GM21717 (cell line): ENCODE data around the gene NT5DC4.
A peak's percentile ranks its signal among the peaks of the same experiment; 100 is the strongest.
"Not testable (repeated sequence)": the region's sequence is repeated elsewhere in the genome, so short reads cannot be mapped to it uniquely, and the experiment has no call there.

Source experiments
- ATAC-seq: cut with Tn5 transposase; IDR thresholded peaks from one replicate; pipeline ENCODE4 v1.9.1; 2021; ENCODE audit warnings: mild to moderate bottlenecking, moderate library complexity; ENCODE audit not compliant: unreplicated experiment

Gene NT5DC4

GRCh38 chr2:112699984-112700667 lies 20.7 kb upstream of the NT5DC4 start:
- no peak for ATAC-seq

- ATAC-seq, result no peak
Measured at GRCh38 chr2:112701052-112701451, 19.8 kb upstream of the NT5DC4 start.

DNA sequence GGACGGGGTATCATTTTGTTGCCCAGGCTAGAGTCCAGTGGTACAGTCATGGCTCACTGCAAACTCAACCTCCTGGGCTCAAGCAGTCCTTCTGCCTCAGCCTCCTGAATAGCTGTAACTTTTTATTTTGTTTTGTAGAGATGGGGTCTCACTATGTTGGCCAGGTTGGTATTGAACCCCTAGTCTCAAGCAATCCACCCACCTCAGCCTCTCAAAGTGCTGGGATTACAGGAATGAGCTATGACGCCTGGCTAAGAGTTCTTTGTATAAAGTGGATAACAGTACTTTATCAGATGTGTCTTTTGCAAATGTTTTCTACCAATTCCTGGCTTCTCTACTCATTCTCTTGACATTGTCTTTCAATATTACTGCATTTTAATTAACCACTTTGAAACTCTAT lies 17.1 kb upstream of the NT5DC4 start:
- ATAC-seq, result no peak

- ATAC-seq, result no peak
Measured at GRCh38 chr2:112705575-112705974, 15.2 kb upstream of the NT5DC4 start.

GRCh38 chr2:112706170-112706664 lies 14.6 kb upstream of the NT5DC4 start:
- ATAC-seq, result peak; percentile 39

- ATAC-seq, result not testable (repeated sequence)
Measured at GRCh38 chr2:112706947-112707346, 13.9 kb upstream of the NT5DC4 start.

DNA sequence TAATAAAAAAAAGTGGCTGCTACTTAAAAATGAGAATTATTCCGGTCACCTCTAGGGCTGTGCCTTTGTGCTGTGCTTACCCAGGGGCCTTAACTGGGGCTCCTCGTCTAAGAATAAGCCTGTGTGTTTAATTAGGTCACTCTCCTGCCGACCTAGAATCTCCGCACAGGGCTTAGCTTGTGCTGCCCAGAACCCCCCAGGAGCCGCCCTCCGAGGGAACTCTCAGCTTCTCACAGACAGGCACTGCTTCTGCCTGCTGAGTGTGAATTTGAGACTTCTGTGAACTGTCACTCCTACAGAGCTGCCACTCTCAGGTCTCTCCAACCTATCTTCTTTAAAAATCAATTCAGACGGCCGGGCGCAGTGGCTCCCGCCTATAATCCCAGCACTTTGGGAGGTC lies 11.9 kb upstream of the NT5DC4 start:
- no peak for ATAC-seq

- no peak for ATAC-seq
Measured at GRCh38 chr2:112709703-112710102, 11.1 kb upstream of the NT5DC4 start.

GRCh38 chr2:112710956-112711750 lies 9.7 kb upstream of the NT5DC4 start:
- no peak for ATAC-seq

- no peak for ATAC-seq
Measured at GRCh38 chr2:112712465-112712864, 8.4 kb upstream of the NT5DC4 start.

DNA sequence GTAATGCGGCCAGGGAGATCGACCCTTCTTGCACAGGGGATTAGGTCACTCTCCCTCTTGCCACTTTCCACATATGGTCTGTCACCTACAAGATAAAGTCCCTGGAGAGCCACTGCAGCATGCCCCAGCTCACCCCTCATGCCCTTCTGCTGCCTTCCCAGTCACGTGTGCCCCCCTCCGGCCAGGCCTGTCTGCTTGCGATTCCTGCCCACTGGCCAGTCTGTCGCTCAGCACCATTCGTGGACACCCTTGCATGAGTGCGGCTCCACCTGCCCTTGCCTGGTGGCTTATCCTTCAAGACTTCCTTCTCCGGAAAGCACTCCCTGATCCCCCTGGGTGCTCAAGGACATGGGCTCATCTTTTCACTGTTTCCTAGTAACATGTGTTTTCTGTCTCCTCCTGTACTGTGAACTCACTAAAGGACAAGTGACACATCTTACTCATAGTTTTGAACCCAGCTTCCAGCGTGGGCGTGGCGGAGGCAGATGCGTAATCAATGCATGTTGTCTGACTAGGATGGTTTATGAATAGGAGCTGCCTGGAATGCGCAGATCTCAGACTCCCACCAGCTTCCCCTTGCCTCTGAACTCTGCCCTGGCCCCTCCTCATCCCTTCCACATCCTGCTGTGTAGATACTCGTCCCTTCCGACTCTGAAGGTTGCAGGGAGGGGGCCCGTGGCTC lies 7.8 kb upstream of the NT5DC4 start:
- no peak for ATAC-seq

GRCh38 chr2:112713585-112713925 lies 7.3 kb upstream of the NT5DC4 start:
- no peak for ATAC-seq

DNA sequence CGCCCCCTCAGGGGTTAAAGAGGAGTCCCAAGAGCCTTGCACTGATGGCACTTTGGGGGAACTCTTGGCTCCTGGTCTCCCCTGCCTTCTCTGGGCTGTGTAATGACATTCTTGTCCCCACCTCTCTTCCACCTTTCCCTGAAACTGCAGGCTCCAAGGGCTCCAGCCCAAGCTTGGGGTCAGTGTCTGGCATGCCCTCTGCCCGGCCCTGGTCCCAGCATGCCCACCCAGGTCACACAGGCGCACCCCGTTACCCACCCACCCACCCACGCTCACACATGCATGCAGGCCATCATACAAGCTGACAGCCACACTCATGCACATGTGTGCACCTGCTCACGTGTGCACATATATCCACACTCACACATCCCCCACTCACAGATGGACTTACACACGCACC lies 6.9 kb upstream of the NT5DC4 start:
- no peak for ATAC-seq

DNA sequence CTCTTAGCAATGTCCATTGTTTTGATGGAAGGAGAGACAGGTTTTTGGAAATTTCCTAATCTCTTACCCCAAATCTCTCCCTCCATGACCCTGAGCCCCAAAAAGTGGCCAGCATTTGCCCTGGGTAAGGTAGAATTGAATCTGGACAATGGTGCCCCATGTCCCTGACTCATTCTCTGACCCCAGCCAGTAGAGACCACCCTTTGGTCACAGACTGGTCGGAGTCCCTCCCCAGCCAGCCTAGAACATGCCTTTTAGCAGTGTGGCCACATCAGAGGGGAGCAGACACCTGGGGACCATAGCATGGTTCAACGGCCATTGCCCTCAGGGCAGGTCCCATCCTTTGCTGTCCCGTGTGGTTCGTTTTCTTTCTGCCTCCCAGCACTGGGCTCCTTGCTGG lies 6.5 kb upstream of the NT5DC4 start:
- no peak for ATAC-seq

GRCh38 chr2:112714836-112715631 lies 5.8 kb upstream of the NT5DC4 start:
- ATAC-seq, result no peak

- ATAC-seq, result not testable (repeated sequence)
Measured at GRCh38 chr2:112716094-112716493, 4.7 kb upstream of the NT5DC4 start.

DNA sequence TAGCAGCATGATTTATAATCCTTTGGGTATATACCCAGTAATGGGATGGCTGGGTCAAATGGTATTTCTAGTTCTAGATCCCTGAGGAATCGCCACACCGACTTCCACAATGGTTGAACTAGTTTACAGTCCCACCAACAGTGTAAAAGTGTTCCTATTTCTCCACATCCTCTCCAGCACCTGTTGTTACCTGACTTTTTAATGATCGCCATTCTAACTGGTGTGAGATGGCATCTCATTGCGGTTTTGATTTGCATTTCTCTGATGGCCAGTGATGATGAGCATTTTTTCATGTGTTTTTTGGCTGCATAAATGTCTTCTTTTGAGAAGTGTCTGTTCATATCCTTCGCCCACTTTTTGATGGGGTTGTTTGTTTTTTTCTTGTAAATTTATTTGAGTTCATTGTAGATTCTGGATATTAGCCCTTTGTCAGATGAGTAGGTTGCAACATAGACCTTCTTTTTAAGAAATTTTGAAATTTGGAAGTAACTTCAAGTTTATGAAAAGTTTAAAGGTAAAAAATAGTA lies 3.9 kb upstream of the NT5DC4 start:
- ATAC-seq, result not testable (repeated sequence)

- no peak for ATAC-seq
Measured at GRCh38 chr2:112718863-112719370, 1.9 kb upstream of the NT5DC4 start.

DNA sequence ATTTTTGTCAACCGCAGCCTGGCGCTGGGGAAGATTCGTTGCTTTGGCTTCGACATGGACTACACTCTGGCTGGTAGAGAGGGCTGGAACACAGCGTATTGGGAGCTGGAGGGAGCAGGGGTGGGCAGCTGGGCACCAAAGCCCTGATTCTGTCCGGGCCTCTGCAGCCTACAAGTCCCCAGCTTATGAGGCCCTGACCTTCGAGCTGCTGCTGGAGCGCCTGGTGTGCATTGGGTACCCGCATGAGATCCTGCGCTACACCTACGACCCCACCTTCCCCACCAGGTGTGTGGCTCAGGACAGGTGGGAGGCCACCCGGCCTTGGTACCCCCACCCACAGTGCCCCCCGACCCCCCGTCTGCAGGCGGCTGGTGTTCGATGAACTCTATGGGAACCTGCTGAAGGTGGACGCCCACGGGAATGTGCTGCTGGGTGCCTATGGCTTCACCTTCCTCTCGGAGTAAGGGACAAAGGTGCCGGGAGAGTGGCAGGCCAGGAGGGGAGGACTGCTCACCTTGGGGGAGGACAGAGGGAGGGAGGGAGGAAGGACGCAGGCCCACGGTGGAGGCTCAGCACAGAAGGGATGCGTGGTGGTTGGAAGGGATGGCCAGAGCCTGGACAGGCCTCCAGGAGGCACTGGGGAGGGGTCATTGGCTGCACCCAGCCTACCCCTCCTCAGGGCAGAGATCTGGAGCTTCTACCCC lies 1.2 kb downstream of the NT5DC4 start:
- no peak for ATAC-seq
